KMS-11 (cell line): Measurements from ENCODE around the gene DAG1.

Source experiments
- H2AFZ ChIP-seq: fragments of 200-600 bp; sonication (generic); 2 replicates; pipeline ENCODE4 v1.6.1; 2016; ENCODE audit warnings: antibody characterized with exemption, mixed run types, low read depth
- H3K27ac ChIP-seq: fragments of 200-600 bp; sonication (generic); 2 replicates; pipeline ENCODE4 v1.6.1; 2016; ENCODE audit warnings: mild to moderate bottlenecking, mixed run types
- H3K27me3 ChIP-seq: fragments of 200-600 bp; sonication (generic); 2 replicates; pipeline ENCODE4 v1.6.1; 2017; ENCODE audit warnings: mild to moderate bottlenecking, low read depth, mixed run types, moderate library complexity; ENCODE audit not compliant: insufficient read depth
- H3K36me3 ChIP-seq: fragments of 200-600 bp; sonication (generic); 2 replicates; pipeline ENCODE4 v1.6.1; 2017; ENCODE audit warnings: mild to moderate bottlenecking, mixed run types; ENCODE audit not compliant: insufficient read depth
- H3K4me1 ChIP-seq: fragments of 200-600 bp; sonication (generic); 2 replicates; pipeline ENCODE4 v1.6.1; 2016; ENCODE audit warnings: mild to moderate bottlenecking, low read depth, mixed run types; ENCODE audit not compliant: poor library complexity, severe bottlenecking
- H3K4me2 ChIP-seq: fragments of 200-600 bp; sonication (generic); 2 replicates; pipeline ENCODE4 v1.7.0; 2016; ENCODE audit warnings: mild to moderate bottlenecking, mixed run types
- H3K4me3 ChIP-seq: fragments of 200-600 bp; sonication (generic); IDR thresholded peaks from 2 replicates; pipeline ENCODE4 v1.6.1; 2017; ENCODE audit warnings: low read depth, low read length, mixed read lengths; ENCODE audit not compliant: insufficient read depth
- H3K79me2 ChIP-seq: fragments of 200-600 bp; sonication (generic); 2 replicates; pipeline ENCODE4 v1.6.1; 2016; ENCODE audit warnings: low read depth, mixed run types; ENCODE audit not compliant: insufficient read depth
- H3K9ac ChIP-seq: fragments of 200-600 bp; sonication (generic); 2 replicates; pipeline ENCODE4 v1.6.1; 2016; ENCODE audit warnings: mild to moderate bottlenecking, mixed run types
- H4K20me1 ChIP-seq: fragments of 200-600 bp; sonication (generic); 2 replicates; pipeline ENCODE4 v1.6.1; 2016; ENCODE audit warnings: mild to moderate bottlenecking, mixed run types; ENCODE audit not compliant: insufficient read depth
- CTCF ChIP-seq: fragments of 200-600 bp; sonication (generic); conservative IDR thresholded peaks from 2 replicates; pipeline ENCODE4 v1.6.1; 2017; ENCODE audit warnings: low read depth, mild to moderate bottlenecking, antibody characterized with exemption, low read length, moderate library complexity, mixed read lengths

DAG1 gene

GRCh38 chr3:49466085-49466484, 4.0 kb upstream of the DAG1 start:
- Histone ChIP-seq H3K27ac (no peak overlapping the region), H3K4me3 (no peak overlapping the region), H3K9ac (no peak overlapping the region), H3K27me3 (no peaks in the 10 kb centered on the region), H3K4me1 (peaks cover 19% of the 10 kb centered on the region), H3K79me2 (peaks cover 2% of the 10 kb centered on the region; the same call in 1 of the 2 replicates), H3K4me2 (no peak overlapping the region), H4K20me1 (no peaks in the 10 kb centered on the region), H2AFZ (no peak overlapping the region), H3K36me3 (no peaks in the 10 kb centered on the region)
- no peak for TF ChIP-seq CTCF

GRCh38 chr3:49469037-49469935, 781 bp upstream of the DAG1 start:
- H3K27me3 ChIP-seq, result no peaks in the 10 kb centered on the region
- no peaks in the 10 kb centered on the region for H4K20me1 ChIP-seq
- H3K4me3 ChIP-seq, result no peak overlapping the region
- TF ChIP-seq CTCF, result no peak
- peaks cover 32% of the 10 kb centered on the region for H3K79me2 ChIP-seq
- H3K36me3 ChIP-seq, result no peaks in the 10 kb centered on the region
- H2AFZ ChIP-seq, result peak overlapping the region; percentile 58
- peak overlapping the region; percentile 23 for H3K4me2 ChIP-seq
- peak overlapping the region; percentile 46; the same call in 1 of the 2 replicates for H3K27ac ChIP-seq
- peaks cover 19% of the 10 kb centered on the region for H3K4me1 ChIP-seq
- peak overlapping the region; percentile 30; the same call in 1 of the 2 replicates for H3K9ac ChIP-seq

- Histone ChIP-seq H3K9ac (peak overlapping the region; percentile 54), H3K4me3 (peak overlapping the region; percentile 85), H4K20me1 (no peaks in the 10 kb centered on the region), H3K27me3 (no peaks in the 10 kb centered on the region), H3K27ac (peak overlapping the region; percentile 50), H3K4me2 (peak overlapping the region; percentile 88), H3K4me1 (peaks cover 21% of the 10 kb centered on the region), H3K36me3 (no peaks in the 10 kb centered on the region), H2AFZ (peak overlapping the region; percentile 17; the same call in 1 of the 2 replicates), H3K79me2 (peaks cover 35% of the 10 kb centered on the region)
- TF ChIP-seq CTCF, result no peak
Measured at GRCh38 chr3:49470714-49471420, 800 bp downstream of the DAG1 start.

- no peak overlapping the region for H3K27ac ChIP-seq
- H3K4me2 ChIP-seq, result peak overlapping the region; percentile 88; the same call in 1 of the 2 replicates
- no peak overlapping the region for H3K4me3 ChIP-seq
- no peak overlapping the region for H2AFZ ChIP-seq
- H3K36me3 ChIP-seq, result no peaks in the 10 kb centered on the region
- no peaks in the 10 kb centered on the region for H3K27me3 ChIP-seq
- peaks cover 29% of the 10 kb centered on the region for H3K4me1 ChIP-seq
- no peak overlapping the region for H3K9ac ChIP-seq
- TF ChIP-seq CTCF, result no peak
- no peaks in the 10 kb centered on the region for H4K20me1 ChIP-seq
- peaks cover 35% of the 10 kb centered on the region for H3K79me2 ChIP-seq
Measured at GRCh38 chr3:49471856-49472495, 1.9 kb downstream of the DAG1 start.
